Loucy (cell line): ENCODE results near the gene KIF1B.

Experiments
- H2AFZ ChIP-seq: fragments of 200-600 bp; sonication (generic); 2 replicates; pipeline ENCODE4 v1.6.0; 2016; ENCODE audit warnings: antibody characterized with exemption, mild to moderate bottlenecking, low read length, moderate library complexity
- H3F3A ChIP-seq: fragments of 200-600 bp; 2 replicates; pipeline ENCODE4 v1.6.0; 2016; ENCODE audit warnings: antibody characterized with exemption, low read depth, mild to moderate bottlenecking
- H3K27me3 ChIP-seq: fragments of 200-600 bp; sonication (generic); 2 replicates; pipeline ENCODE4 v1.6.1; 2014; ENCODE audit warnings: low read length, mild to moderate bottlenecking; ENCODE audit not compliant: insufficient read depth, poor library complexity, severe bottlenecking
- H3K36me3 ChIP-seq: fragments of 200-600 bp; sonication (generic); 2 replicates; pipeline ENCODE4 v1.6.1; 2016; ENCODE audit warnings: low read length; ENCODE audit not compliant: insufficient read depth
- H3K4me1 ChIP-seq: fragments of 200-600 bp; sonication (generic); 2 replicates; pipeline ENCODE4 v1.5.1; 2014; ENCODE audit warnings: low read length, mild to moderate bottlenecking; ENCODE audit not compliant: insufficient read depth, poor library complexity, severe bottlenecking
- H3K4me2 ChIP-seq: fragments of 200-600 bp; sonication (generic); 2 replicates; pipeline ENCODE4 v1.6.0; 2014; ENCODE audit warnings: antibody characterized with exemption, low read length, low read depth, mild to moderate bottlenecking; ENCODE audit not compliant: poor library complexity, severe bottlenecking
- H3K4me3 ChIP-seq: fragments of 200-600 bp; sonication (generic); 2 replicates; pipeline ENCODE4 v1.5.1; 2014; ENCODE audit warnings: low read length, mild to moderate bottlenecking, mixed read lengths; ENCODE audit not compliant: poor library complexity, severe bottlenecking
- H3K79me2 ChIP-seq: fragments of 200-600 bp; sonication (generic); 2 replicates; pipeline ENCODE4 v1.6.1; 2014; ENCODE audit warnings: low read length; ENCODE audit not compliant: insufficient read depth
- H3K9ac ChIP-seq: fragments of 200-600 bp; sonication (generic); 2 replicates; pipeline ENCODE4 v1.6.0; 2014; ENCODE audit warnings: mild to moderate bottlenecking, low read depth, low read length, moderate library complexity; ENCODE audit not compliant: poor library complexity, severe bottlenecking
- H3K9me2 ChIP-seq: fragments of 200-600 bp; sonication (generic); replicated peaks from 2 replicates; pipeline ENCODE4 v1.6.1; 2016; ENCODE audit warnings: low read depth, low read length, mixed read lengths
- H3K9me3 ChIP-seq: fragments of 200-600 bp; sonication (generic); 2 replicates; pipeline ENCODE4 v1.6.1; 2014; ENCODE audit warnings: mild to moderate bottlenecking, antibody characterized with exemption, low read length, low read depth; ENCODE audit not compliant: insufficient read depth
- H4K20me1 ChIP-seq: fragments of 200-600 bp; sonication (generic); 2 replicates; pipeline ENCODE4 v1.6.0; 2014; ENCODE audit warnings: antibody characterized with exemption, low read length, mild to moderate bottlenecking; ENCODE audit not compliant: insufficient read depth, poor library complexity, severe bottlenecking
- EZH2phosphoT487 ChIP-seq: fragments of 200-600 bp; IDR thresholded peaks from 2 replicates; pipeline ENCODE4 v1.6.1; 2018; ENCODE audit warnings: antibody characterized with exemption, mild to moderate bottlenecking, moderate library complexity, borderline replicate concordance
- TF ChIP-seq, protein P1 (sequence below): fragments of 200-600 bp; sonication (generic); conservative IDR thresholded peaks from 2 replicates; pipeline ENCODE4 v1.5.1; 2014; ENCODE audit warnings: mild to moderate bottlenecking, antibody characterized with exemption, low read length

The KIF1B gene

DNA sequence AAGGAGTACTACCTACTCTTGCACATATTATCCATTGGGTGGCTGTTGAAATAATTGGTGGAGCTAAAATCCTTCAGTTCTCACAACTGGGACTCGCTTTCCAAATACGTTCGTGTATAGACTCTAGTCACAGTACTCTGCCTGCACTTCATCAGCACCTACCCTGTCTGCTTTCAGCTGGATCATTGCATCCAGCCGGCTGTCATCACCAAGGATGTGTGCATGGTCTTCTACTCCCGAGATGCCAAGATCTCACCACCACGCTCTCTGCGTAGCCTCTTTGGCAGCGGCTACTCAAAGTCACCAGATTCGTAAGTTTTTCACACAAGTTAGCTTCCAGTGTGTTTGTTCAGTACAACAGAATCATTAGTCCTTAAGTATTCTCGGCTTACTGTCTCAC lies 151.1 kb downstream of the KIF1B start:
- Histone ChIP-seq H3K36me3 (peaks cover 24% of the 10 kb centered on the region; the same call in 1 of the 2 replicates), H3K9ac (no peak overlapping the region), H3K79me2 (no peaks in the 10 kb centered on the region), H3K4me1 (no peaks in the 10 kb centered on the region), H3K9me2 (no peaks in the 10 kb centered on the region), H3K27me3 (no peaks in the 10 kb centered on the region), H3F3A (no peaks in the 10 kb centered on the region), H3K4me3 (no peak overlapping the region), H2AFZ (no peak overlapping the region), H3K4me2 (no peak overlapping the region), H4K20me1 (no peaks in the 10 kb centered on the region), H3K9me3 (no peaks in the 10 kb centered on the region)
- TF ChIP-seq, protein P1, sequence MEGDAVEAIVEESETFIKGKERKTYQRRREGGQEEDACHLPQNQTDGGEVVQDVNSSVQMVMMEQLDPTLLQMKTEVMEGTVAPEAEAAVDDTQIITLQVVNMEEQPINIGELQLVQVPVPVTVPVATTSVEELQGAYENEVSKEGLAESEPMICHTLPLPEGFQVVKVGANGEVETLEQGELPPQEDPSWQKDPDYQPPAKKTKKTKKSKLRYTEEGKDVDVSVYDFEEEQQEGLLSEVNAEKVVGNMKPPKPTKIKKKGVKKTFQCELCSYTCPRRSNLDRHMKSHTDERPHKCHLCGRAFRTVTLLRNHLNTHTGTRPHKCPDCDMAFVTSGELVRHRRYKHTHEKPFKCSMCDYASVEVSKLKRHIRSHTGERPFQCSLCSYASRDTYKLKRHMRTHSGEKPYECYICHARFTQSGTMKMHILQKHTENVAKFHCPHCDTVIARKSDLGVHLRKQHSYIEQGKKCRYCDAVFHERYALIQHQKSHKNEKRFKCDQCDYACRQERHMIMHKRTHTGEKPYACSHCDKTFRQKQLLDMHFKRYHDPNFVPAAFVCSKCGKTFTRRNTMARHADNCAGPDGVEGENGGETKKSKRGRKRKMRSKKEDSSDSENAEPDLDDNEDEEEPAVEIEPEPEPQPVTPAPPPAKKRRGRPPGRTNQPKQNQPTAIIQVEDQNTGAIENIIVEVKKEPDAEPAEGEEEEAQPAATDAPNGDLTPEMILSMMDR = no peak
- TF ChIP-seq EZH2phosphoT487 = no peak

DNA sequence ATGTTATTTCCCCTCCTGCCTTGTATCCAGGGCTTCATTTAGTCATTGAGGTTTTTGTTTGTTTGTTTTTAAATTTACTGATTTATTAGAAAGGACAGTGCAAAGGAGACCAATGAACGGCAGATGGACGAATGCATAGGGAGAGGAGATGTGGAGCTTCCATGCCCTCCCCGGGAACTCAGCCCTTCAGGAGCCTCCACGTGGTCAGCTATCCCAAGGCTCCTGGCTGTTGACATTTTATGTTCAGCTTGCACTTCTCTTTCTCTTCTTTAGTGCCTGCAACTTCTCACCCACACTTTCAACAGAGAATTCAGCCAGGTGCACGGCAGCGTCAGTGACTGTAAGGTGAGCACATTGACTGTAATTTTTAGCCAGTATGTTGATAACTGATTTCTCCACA lies 157.8 kb downstream of the KIF1B start:
- Histone ChIP-seq H3K9me3 (no peaks in the 10 kb centered on the region), H3K36me3 (peaks cover 19% of the 10 kb centered on the region; the same call in 1 of the 2 replicates)

DNA sequence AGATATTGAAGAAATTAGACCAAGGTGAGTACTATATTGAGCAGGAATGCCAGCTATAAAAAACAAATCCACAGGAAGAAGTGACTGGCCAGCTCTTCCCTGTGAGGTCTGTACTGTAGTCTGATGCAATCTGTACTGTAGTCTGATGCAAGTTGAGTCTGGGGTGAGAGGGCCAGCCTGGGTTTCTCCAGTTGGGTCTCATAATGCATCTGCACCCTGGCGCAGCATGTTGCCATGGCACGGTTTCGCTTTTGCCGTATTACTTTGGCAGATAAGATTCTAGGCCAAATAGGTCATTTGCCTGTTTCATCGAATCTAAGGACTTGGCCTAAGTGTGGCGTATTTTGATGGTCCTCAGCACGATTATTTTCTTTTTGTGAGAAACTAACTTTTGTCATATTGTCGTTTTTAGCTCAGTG lies 164.1 kb downstream of the KIF1B start:
- Histone ChIP-seq H3K36me3 (peaks cover 34% of the 10 kb centered on the region; the same call in 1 of the 2 replicates), H3K27me3 (no peaks in the 10 kb centered on the region), H3K9me2 (no peaks in the 10 kb centered on the region), H3K9ac (no peak overlapping the region), H2AFZ (no peak overlapping the region), H4K20me1 (no peaks in the 10 kb centered on the region), H3K79me2 (no peaks in the 10 kb centered on the region), H3K4me2 (no peak overlapping the region), H3K9me3 (no peaks in the 10 kb centered on the region), H3K4me3 (no peak overlapping the region), H3F3A (no peaks in the 10 kb centered on the region), H3K4me1 (no peaks in the 10 kb centered on the region)
- TF ChIP-seq, protein P1 = no peak
- TF ChIP-seq EZH2phosphoT487 = no peak

More for the DNA sequence above, 157.8 kb downstream of the KIF1B start:
- H3K9ac ChIP-seq = no peak overlapping the region
- H3K79me2 ChIP-seq = no peaks in the 10 kb centered on the region
- H4K20me1 ChIP-seq = no peaks in the 10 kb centered on the region
- no peak overlapping the region for H2AFZ ChIP-seq
- no peaks in the 10 kb centered on the region for H3F3A ChIP-seq
- no peaks in the 10 kb centered on the region for H3K4me1 ChIP-seq
- no peaks in the 10 kb centered on the region for H3K27me3 ChIP-seq
- H3K9me2 ChIP-seq = no peaks in the 10 kb centered on the region
- no peak for TF ChIP-seq EZH2phosphoT487
- TF ChIP-seq, protein P1 = no peak
- H3K4me3 ChIP-seq = no peak overlapping the region
- no peak overlapping the region for H3K4me2 ChIP-seq
